Activated T-cell treated with anti-CD3 and anti-CD28 coated beads, Interleukin-2, amount 50 U/mL, for 4 hours (primary cell): Measurements from ENCODE around the gene FGD6. TPM values are rescaled to one million over a fixed set of nuclear protein-coding genes. Genes with fewer than 3 reads are reported as not detected.

ENCODE experiments used
- ATAC-seq, 2 donors: fragments of 200-7000 bp; cut with Tn5 transposase; one replicate each; pipeline ENCODE4 v1.10.0; 2021
- DNase-seq: peaks from one replicate; pipeline ENCODE4 v3.0.0-alpha.2; 2020
- H3K27me3 Mint-ChIP-seq: one replicate; pipeline ENCODE4 v1.8.0; 2021; ENCODE audit warnings: low read depth, mixed read lengths
- H3K36me3 Mint-ChIP-seq: one replicate; pipeline ENCODE4 v1.8.0; 2022; ENCODE audit warnings: mixed read lengths; ENCODE audit not compliant: insufficient read depth
- H3K4me1 Mint-ChIP-seq: one replicate; pipeline ENCODE4 v1.8.0; 2021; ENCODE audit warnings: low read depth, mixed read lengths
- H3K4me3 Mint-ChIP-seq: one replicate; pipeline ENCODE4 v1.8.0; 2021; ENCODE audit warnings: mild to moderate bottlenecking, moderate library complexity, mixed read lengths
- H3K9me3 Mint-ChIP-seq: one replicate; pipeline ENCODE4 v1.8.0; 2021; ENCODE audit warnings: mixed read lengths
- total RNA-seq, 3 donors: library from RNA; stranded (reverse); gene quantifications; one replicate each; pipeline ENCODE4 v1.2.1, GENCODE V29; 2021

Gene FGD6
- total RNA-seq, 3 donors from 2014 or later, result 0.66 to 0.82 (median 0.81) TPM

GRCh38 chr12:95187865-95188415 lies 29.3 kb downstream of the FGD6 start:
- Mint-ChIP-seq H3K4me3 (no peak overlapping the region), H3K4me1 (no peaks in the 10 kb centered on the region), H3K27me3 (no peaks in the 10 kb centered on the region), H3K36me3 (no peaks in the 10 kb centered on the region), H3K9me3 (no peaks in the 10 kb centered on the region)
- DNase-seq, result no peak
- no peak for ATAC-seq

DNA sequence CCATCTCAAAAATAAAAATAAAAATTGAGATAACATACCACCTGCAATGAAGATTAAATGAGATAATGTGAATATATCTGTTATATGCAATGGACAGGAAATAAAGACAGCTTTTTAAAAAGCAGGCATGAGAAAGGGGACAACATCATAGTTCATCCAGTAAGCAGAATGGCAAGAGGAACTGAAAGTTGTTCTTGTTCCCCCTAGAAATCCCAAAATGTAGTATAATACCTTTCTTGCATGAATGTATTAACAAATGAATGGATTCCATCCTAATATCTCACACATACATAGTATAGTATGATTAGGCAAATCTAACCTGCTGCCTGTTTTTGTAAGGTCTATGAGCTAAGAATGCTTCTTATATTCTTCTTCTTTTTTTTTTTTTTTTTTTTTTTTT lies 31.4 kb downstream of the FGD6 start:
- H3K36me3 Mint-ChIP-seq, result no peaks in the 10 kb centered on the region
- DNase-seq, result no peak
- ATAC-seq, result no peak
- no peaks in the 10 kb centered on the region for H3K4me1 Mint-ChIP-seq
- no peak overlapping the region for H3K4me3 Mint-ChIP-seq
- no peaks in the 10 kb centered on the region for H3K9me3 Mint-ChIP-seq
- H3K27me3 Mint-ChIP-seq, result no peaks in the 10 kb centered on the region

GRCh38 chr12:95185072-95185471 lies 32.2 kb downstream of the FGD6 start:
- Mint-ChIP-seq H3K27me3 (no peaks in the 10 kb centered on the region), H3K9me3 (no peaks in the 10 kb centered on the region), H3K4me1 (no peaks in the 10 kb centered on the region), H3K4me3 (no peak overlapping the region), H3K36me3 (no peaks in the 10 kb centered on the region)
- DNase-seq (no peak), ATAC-seq (no peak)

DNA sequence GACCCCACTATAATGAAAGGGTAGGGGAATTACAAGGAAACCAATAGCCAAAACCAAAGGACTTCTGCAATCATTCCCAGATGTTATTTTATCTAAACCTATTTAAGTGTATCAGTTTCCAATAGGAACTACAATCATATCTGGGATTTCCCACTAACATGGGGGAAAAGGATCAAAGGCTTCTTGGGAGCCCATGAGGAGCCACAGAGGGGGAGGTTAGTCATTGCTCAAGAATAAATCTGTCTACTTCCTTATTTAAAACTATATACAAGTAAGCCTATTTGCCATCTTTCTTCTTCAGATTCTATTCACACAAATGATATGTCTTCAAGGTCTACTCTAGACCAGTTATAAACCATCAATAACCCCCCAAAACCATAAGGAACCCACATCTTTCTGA lies 33.1 kb downstream of the FGD6 start:
- no peaks in the 10 kb centered on the region for H3K36me3 Mint-ChIP-seq
- H3K9me3 Mint-ChIP-seq, result no peaks in the 10 kb centered on the region
- no peaks in the 10 kb centered on the region for H3K27me3 Mint-ChIP-seq
- DNase-seq, result no peak
- H3K4me1 Mint-ChIP-seq, result no peaks in the 10 kb centered on the region
- no peak overlapping the region for H3K4me3 Mint-ChIP-seq
- no peak for ATAC-seq

- Mint-ChIP-seq H3K4me1 (no peaks in the 10 kb centered on the region), H3K27me3 (no peaks in the 10 kb centered on the region), H3K9me3 (no peaks in the 10 kb centered on the region), H3K36me3 (no peaks in the 10 kb centered on the region), H3K4me3 (no peak overlapping the region)
- DNase-seq, result no peak
- no peak for ATAC-seq
Measured at GRCh38 chr12:95182868-95183415, 34.3 kb downstream of the FGD6 start.

GRCh38 chr12:95181103-95181502 lies 36.2 kb downstream of the FGD6 start:
- ATAC-seq (no peak), DNase-seq (no peak)
- Mint-ChIP-seq H3K36me3 (no peaks in the 10 kb centered on the region), H3K4me3 (no peak overlapping the region), H3K27me3 (no peaks in the 10 kb centered on the region), H3K4me1 (no peaks in the 10 kb centered on the region), H3K9me3 (no peaks in the 10 kb centered on the region)

GRCh38 chr12:95179011-95179410 lies 38.3 kb downstream of the FGD6 start:
- no peak for DNase-seq
- ATAC-seq, result no peak
- no peaks in the 10 kb centered on the region for H3K27me3 Mint-ChIP-seq
- no peaks in the 10 kb centered on the region for H3K9me3 Mint-ChIP-seq
- no peaks in the 10 kb centered on the region for H3K36me3 Mint-ChIP-seq
- no peak overlapping the region for H3K4me3 Mint-ChIP-seq
- no peaks in the 10 kb centered on the region for H3K4me1 Mint-ChIP-seq

DNA sequence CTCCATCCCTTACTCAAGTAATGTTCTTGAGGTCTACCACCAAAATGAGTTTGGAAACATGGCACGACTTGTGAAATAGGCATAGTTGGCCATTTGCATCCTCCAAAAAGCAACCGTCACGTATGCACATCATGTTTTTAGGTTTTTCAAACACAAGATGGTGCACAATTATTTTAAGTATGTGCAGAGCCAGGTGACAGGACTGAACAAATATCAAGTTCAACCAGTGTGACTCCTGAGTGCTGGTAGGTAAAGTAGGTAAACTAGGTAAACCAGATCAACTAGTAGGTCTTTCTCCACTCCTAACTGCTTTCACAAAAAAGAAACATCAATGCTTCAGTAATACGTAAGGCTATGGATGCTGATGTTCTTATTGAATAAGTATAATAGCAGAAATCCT lies 39.1 kb downstream of the FGD6 start:
- Mint-ChIP-seq H3K4me3 (no peak overlapping the region), H3K36me3 (no peaks in the 10 kb centered on the region), H3K4me1 (no peaks in the 10 kb centered on the region), H3K27me3 (no peaks in the 10 kb centered on the region), H3K9me3 (no peaks in the 10 kb centered on the region)
- no peak for ATAC-seq
- no peak for DNase-seq

- no peaks in the 10 kb centered on the region for H3K27me3 Mint-ChIP-seq
- no peak for DNase-seq
- no peak overlapping the region for H3K4me3 Mint-ChIP-seq
- H3K36me3 Mint-ChIP-seq, result no peaks in the 10 kb centered on the region
- no peaks in the 10 kb centered on the region for H3K9me3 Mint-ChIP-seq
- no peak for ATAC-seq
- H3K4me1 Mint-ChIP-seq, result no peaks in the 10 kb centered on the region
Measured at GRCh38 chr12:95177201-95177768, 40.0 kb downstream of the FGD6 start.

DNA sequence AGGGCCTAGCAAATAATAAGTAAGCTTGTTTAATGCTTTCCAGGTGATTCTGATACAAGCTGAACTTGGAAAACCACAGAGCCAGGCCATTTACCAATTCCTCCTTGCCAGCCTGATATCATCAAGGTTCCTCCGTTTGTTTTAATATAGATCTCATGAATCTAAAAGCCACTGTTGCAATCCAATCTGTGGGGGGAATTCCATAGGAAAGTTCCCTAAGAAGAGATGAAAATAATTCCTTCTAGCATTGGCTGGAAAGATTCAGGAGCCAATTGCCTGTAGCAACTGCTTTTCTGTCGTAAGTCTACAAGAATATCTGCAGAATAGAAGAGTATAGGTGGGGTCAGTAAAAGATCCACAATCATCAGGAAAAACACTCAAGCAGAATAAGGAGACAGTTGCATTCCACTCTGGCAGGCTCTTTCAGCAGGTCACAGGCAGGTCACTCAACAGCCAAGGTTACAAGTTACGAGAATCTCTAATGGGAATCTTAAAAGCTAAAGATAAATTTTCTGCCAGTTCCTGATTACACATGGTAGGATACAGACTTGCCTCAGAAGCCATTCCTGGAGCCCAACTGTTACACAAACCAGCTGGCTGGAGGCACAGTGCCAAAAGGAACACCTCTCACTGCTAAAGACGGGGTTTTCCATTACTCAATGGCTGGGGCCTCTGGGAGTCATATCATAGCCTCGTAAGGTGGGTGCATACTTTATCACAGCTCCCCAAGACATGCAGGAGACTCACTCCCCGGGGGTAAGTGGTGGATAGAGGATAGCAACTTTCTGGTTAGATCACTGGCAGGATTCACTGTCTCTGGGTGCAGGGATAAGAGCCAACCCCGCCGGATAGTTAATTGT lies 43.6 kb downstream of the FGD6 start:
- Mint-ChIP-seq H3K4me3 (no peak overlapping the region), H3K9me3 (no peaks in the 10 kb centered on the region), H3K36me3 (no peaks in the 10 kb centered on the region), H3K27me3 (peaks cover 3% of the 10 kb centered on the region), H3K4me1 (no peaks in the 10 kb centered on the region)
- ATAC-seq, result no peak
- no peak for DNase-seq

DNA sequence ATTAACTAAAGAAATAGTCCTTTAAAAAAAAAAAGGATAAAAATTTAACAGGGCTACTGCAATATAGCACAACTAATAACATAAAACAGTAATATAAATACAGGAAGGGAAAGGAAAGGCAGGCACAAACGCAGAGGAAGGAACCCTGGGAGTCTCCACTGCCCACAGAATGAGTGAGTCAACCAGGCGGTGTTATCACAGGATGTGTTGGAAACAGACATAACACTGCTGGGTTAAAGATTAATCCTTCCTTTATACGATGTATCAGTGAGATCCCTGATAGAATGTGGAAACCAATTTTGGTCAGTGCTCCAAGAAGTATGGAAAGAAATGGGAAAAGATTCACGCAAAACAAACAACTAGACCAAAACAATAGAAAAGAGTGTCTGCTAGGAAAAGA lies 47.9 kb downstream of the FGD6 start:
- no peak overlapping the region for H3K4me3 Mint-ChIP-seq
- no peaks in the 10 kb centered on the region for H3K9me3 Mint-ChIP-seq
- ATAC-seq (no peak), DNase-seq (no peak)
- H3K4me1 Mint-ChIP-seq, result no peaks in the 10 kb centered on the region
- H3K36me3 Mint-ChIP-seq, result no peaks in the 10 kb centered on the region
- peaks cover 5% of the 10 kb centered on the region for H3K27me3 Mint-ChIP-seq

GRCh38 chr12:95168746-95169145 lies 48.5 kb downstream of the FGD6 start:
- Mint-ChIP-seq H3K36me3 (no peaks in the 10 kb centered on the region), H3K27me3 (peaks cover 5% of the 10 kb centered on the region), H3K9me3 (no peaks in the 10 kb centered on the region), H3K4me3 (no peak overlapping the region), H3K4me1 (no peaks in the 10 kb centered on the region)
- ATAC-seq (no peak), DNase-seq (no peak)

GRCh38 chr12:95164656-95165055 lies 52.6 kb downstream of the FGD6 start:
- Mint-ChIP-seq H3K27me3 (peaks cover 5% of the 10 kb centered on the region), H3K36me3 (no peaks in the 10 kb centered on the region), H3K4me1 (no peaks in the 10 kb centered on the region), H3K4me3 (no peak overlapping the region), H3K9me3 (no peaks in the 10 kb centered on the region)
- DNase-seq (no peak), ATAC-seq (no peak)

DNA sequence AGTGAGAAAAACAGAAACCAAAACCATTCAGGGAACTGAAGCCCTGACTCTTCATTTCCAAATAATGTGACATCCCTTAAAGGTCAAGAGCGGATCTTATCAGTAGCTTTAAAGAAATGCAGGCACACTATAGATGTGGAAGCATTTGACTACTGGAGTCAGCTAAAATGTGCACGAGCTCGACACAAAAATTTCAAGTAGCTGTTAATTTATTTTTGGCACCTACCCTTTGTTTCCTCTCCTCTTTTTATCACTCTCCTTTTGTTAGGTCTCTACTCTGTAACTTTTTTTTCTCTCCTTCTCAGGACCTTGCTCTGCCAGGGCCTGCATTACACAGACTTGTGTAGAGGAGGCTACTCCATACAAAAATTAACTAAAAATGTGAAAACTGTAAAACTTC lies 58.3 kb downstream of the FGD6 start:
- DNase-seq (no peak), ATAC-seq (no peak)
- Mint-ChIP-seq H3K9me3 (peaks cover 7% of the 10 kb centered on the region), H3K36me3 (no peaks in the 10 kb centered on the region), H3K27me3 (no peaks in the 10 kb centered on the region), H3K4me3 (no peak overlapping the region), H3K4me1 (no peaks in the 10 kb centered on the region)

DNA sequence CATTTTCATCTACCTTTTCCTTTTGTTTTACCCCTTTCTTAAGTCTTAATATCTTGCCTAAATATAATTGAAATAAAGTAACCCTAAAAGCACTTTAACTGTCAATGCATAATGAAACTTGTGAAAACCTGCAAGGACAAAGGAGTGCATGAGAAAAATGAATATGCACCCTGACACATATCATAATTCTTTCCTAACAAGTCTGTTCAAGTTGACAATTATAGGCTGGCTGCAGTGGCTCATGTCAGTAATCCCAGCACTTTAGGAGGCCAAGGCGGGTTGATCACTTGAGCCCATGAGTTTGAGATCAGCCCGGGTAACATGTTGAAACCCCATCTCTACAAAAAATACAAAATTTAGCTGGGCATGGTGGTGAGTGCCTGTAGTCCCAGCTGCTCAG lies 65.4 kb downstream of the FGD6 start:
- no peak for ATAC-seq
- Mint-ChIP-seq H3K9me3 (peaks cover 5% of the 10 kb centered on the region), H3K36me3 (no peaks in the 10 kb centered on the region), H3K4me1 (no peaks in the 10 kb centered on the region), H3K4me3 (no peak overlapping the region), H3K27me3 (no peaks in the 10 kb centered on the region)
- DNase-seq, result no peak
